ENCODE measurements around the gene USF2. TPM values are rescaled to one million over a fixed set of nuclear protein-coding genes. Genes with fewer than 3 reads are reported as not detected.
A peak's percentile ranks its signal among the peaks of the same experiment; 100 is the strongest.
"Not testable (repeated sequence)": the region's sequence is repeated elsewhere in the genome, so short reads cannot be mapped to it uniquely, and the experiment has no call there.

The USF2 gene, protein sequence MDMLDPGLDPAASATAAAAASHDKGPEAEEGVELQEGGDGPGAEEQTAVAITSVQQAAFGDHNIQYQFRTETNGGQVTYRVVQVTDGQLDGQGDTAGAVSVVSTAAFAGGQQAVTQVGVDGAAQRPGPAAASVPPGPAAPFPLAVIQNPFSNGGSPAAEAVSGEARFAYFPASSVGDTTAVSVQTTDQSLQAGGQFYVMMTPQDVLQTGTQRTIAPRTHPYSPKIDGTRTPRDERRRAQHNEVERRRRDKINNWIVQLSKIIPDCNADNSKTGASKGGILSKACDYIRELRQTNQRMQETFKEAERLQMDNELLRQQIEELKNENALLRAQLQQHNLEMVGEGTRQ
- total RNA-seq, result 32.6 and 51.1 TPM in 2 replicates

DNA sequence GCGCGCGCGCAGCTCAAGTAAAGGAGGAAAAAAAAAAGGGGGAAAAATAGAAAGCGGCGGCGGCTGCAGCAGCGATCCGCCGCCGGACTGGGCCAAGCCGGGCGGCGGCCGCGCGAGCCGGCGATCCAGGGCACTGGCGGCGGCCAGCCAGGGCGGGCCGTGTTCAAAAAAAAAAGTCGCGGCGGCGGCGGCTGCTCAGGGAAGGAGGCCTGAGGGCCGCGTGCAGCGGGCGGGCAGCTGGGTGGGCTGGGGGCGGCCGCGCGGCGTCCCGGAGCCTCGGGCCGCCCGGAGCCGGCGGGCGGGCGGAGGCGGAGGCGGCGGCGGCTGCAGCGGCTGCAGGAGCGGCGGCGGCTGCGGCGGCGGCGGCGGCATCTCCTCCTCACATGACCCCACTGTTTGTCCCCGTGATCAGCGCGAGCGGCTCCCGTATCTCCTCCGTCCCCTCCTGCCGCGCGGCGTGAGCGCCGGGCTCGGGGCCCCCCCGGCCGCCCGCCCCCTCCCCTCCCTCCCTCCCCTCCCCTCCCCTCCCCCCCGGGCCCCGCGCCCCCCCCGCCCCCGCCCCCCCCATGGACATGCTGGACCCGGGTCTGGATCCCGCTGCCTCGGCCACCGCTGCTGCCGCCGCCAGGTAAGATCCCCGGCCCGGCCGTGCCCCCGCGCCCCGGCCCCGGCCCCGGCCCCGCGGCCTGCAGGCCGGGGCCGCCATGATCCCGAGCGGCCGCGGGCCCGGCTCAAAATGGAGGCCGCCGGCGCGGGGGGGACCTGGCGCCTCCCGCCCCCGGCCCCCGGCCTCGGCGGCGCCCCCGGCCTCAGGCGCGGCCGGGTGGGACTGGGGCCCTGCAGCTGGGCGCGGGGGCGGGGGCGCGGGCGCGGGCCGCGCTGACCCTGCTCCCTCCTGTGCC lies at the start of gene USF2:
Gene USF2, plus strand, starts transcription at position 427 of the 902 bp plus-strand sequence. Its CDS starts 140 bp downstream, at position 567.
- DNase-seq (ENCODE audit: low read depth in 2 of 2), result peak; percentile 50 to 74

DNA sequence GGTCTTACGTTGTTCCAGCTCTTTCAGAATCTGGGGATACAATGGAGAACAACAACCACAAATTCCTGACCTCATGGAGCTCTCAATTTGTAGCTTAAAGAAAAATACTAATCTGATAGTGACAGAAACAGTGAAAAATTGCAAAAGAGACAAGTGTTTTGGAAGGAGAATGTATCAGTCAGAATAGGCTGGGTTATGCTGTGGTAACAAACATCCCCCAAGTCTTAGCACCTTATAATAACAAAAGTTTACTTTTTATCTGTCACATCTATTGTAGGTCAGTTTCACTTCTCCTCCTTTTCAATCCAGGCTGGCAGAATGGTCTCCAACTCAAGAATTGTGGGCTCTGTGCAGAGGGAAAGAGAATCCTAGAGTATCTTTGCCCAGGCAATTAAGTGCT lies 49.8 kb upstream of the USF2 start:
- DNase-seq (ENCODE audit: low read depth in 2 of 2), result no peak

DNA sequence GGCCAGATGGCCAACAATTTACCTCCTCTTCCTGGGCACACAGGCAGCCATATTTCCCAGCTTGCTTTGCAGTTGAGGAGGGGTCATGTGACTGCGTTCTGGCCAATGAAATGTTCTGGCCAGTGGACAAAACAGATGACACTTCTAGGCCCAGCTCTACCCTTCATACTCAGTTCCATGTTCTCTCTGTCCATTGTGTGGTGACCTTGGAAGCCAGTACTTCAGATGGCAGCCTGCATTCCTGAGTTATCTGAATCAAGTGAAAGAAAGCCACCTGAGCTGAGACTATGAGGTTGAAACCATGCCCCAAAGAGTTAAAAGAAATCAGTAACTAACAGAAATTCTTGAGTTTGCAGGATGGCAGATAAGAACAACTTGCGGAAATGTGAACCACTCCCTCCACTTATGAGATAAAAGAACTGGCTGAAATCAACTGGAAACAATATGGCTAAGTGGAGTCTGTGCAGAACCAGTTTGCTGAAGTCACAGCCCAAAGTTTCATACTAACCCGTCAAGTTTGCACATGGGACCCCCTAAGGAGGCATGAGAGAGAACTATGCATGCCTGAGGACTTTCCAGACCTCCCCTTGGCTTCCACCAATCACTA lies 48.3 kb upstream of the USF2 start:
- DNase-seq (ENCODE audit: low read depth in 2 of 2), result no peak

DNA sequence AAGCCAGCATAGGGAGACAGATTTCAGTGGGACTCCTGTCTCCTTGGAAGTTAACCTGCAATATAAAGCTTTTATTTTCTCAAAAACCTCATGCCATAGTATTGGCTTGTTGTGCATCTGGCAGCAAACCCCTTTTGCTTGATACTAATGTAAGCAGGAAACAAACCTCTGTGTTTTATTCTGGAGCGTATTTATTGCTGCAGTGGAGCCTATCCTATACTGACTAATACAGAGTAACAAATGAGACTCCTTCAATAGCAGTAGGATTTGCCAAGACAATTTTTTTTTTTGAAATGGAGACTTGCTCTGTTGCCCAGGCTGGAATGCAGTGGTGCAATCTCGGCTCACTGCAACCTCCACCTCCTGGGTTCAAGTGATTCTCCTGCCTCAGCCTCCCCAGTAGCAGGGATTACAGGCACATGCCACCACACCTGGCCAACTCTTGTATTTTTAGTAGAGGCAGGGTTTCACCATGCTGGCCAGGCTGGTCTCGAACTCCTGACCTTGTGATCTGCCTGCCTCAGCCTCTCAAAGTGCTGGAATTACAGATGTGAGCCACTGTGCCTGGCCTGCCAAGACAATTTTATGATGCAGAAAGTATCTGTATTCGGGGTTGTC lies 47.7 kb upstream of the USF2 start:
- DNase-seq (ENCODE audit: low read depth in 2 of 2), result not testable (repeated sequence)

DNA sequence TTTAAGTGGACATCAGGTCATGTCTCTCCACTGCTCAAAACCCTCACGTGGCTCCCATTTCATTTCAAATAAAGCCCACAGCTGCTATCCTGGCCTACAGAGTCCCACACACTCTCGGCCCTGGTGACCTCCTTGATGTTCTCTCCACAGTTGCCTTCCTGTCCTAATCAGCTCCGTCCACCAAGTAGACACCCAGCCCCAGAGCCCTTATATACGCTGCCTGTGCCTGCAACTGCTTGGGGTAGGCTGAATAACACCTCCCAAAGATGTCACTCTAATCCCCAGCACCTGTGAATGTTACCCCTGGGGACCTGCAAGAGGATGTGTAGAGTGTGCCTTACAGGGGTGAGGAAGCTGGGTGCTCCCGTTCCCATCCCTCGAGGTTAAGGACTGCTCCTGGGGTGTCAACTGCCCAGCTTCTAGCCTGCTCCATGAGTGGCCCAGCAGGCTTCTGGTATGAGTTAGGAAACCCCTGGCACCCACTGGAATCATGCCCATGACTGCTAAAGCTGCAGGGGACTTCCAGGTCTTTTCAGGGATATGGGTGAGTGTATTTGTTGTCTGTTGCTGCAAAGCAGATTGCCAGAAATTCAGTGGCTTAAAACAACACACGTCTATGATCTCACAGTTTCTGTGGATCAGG lies 46.3 kb upstream of the USF2 start:
- DNase-seq (ENCODE audit: low read depth in 2 of 2), result no peak

DNA sequence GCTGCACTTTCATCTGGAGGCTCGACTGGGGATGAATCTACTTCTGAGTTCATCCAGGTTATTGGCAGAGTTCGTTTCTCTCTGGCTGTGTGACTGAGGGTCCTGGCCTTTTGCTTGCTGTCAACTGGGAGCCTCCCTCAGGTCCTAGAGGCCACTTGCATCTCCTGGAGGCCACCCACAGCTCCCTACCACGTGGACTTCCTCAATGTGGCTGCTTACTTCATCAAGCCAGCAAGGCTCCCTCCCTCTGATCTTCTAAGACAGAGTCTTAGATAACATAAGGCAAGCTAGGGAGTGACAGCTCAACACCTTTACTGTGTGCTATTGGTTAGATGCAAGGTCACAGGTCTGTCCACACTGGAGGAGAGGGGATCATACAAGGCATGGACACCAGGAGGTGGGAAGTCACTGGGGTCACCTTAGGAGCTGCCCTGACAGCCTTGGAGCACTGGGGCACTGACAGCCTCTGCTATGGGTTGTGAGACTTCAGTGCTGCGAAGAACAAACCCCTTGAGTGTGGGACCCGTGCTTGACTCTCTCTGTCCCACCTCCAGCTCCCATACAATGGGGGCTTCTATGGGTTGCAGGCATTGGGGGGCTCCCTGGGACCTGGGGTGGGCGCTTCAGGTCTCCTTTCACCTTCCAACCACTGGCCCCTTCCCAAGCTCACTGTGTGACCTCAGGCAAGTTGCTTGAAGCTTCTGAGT lies 45.5 kb upstream of the USF2 start:
- DNase-seq (ENCODE audit: low read depth in 2 of 2), result no peak

DNA sequence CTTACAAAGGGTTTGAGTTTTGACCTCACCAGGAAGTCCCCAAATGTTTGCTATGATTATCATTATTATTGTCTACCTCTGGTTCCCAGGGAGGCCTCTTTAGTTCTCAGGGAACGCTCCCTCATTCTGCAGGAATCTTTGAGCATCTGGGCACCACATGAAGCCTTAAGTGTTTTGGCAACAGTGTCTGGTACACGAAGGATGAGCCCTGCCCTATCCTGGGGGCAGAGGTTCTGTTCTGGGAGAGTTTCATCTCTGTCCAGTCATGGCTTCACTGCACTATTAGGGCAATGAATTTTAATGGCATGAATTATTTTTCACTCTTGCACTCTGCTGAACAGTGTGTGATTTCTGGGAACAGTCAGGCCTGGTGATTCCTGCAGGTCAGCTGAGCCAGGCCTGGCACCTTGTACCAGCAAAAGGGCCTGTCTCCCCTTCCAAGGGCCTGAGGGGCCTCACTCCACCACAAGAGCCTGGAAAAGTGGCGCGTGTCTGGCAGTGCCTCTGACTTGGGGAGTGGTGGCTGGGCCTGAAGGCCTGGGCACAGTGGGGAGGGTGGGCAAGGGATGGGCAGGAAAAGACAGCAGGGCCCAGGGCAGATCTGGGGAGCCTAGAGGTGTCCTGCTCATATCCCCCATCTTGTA lies 44.8 kb upstream of the USF2 start:
- DNase-seq (ENCODE audit: low read depth in 2 of 2), result no peak

DNA sequence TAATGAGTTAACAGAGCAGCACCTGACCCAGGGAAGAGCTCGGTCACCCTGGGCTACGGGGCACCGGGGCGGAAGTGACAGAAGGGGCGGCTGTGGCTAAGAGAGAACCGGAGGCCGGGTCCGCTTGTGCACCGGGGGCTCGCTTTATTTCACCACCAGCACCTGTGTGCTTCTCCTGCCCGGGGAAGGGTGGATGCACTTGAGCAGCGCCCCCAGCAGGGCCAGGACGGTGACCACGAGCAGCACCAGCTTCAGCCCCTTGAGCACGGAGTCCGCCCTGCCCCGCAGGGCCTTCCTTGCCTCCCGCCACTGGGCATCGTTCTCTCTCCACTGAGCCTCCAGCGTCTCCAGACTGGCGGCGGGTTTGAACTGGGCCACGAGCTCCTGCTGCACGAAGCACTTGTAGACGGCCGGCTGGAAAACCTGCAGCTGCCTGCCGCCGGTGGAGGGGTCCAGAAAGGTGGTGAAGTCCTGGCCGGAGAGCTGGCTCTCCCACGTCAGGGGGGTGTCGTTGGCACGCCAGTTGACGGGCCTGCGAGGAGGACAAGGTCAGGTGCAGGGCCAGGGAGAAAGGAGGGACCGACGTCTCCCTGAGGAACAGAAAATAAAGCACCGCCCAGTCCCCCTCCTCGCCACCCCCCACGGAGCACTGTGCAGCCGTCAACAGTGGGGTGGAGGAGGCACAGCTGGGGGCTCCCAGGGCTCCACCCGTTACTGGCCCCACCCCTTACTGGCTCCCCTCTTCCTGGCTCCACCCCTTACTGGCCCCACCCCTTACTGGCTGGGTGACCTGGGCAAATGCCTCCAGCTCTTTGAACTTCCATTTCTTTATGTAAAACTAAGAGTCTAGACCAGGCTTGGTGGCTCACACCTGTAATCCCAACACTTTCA lies 43.8 kb upstream of the USF2 start:
- DNase-seq (ENCODE audit: low read depth in 2 of 2), result no peak

DNA sequence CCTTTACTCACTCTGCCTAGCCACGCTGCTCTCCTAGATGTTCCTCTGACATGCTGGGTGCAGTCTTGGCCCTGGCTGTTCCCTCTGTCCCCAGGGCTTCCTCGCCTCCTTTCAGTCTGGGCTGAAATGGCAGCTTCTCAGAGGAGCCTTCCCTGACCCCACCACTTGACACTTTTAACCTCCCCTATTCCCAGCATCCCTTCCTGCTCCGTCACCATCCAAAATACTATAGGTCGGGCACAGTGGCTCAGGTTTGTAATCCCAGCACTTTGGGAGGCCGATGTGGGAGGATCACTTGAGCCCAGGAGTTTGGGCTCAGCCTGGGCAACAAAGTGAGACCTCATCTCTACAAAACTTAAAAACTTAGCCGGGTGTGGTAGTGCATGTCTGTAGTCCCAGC lies 42.8 kb upstream of the USF2 start:
- no peak for DNase-seq (ENCODE audit: low read depth in 2 of 2)

DNA sequence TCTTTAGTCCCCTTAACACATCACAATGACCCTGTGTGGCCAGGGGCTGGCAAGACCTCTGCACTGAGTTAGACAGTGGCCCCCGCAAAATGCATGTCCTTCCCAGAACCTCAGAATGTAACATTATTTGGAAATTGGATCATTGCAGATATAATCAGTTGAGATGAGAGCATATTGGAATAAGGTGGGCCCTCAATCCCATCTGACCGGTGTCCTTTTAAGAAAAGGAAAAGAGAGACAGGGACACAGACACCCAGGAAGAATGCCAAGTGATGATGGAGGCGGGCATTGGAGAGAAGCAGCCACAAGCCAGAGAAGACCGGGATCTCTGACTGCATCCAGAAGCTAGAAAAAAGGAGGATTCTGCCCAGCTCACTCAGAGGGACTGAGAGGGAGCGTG lies 42.0 kb upstream of the USF2 start:
- no peak for DNase-seq (ENCODE audit: low read depth in 2 of 2)

DNA sequence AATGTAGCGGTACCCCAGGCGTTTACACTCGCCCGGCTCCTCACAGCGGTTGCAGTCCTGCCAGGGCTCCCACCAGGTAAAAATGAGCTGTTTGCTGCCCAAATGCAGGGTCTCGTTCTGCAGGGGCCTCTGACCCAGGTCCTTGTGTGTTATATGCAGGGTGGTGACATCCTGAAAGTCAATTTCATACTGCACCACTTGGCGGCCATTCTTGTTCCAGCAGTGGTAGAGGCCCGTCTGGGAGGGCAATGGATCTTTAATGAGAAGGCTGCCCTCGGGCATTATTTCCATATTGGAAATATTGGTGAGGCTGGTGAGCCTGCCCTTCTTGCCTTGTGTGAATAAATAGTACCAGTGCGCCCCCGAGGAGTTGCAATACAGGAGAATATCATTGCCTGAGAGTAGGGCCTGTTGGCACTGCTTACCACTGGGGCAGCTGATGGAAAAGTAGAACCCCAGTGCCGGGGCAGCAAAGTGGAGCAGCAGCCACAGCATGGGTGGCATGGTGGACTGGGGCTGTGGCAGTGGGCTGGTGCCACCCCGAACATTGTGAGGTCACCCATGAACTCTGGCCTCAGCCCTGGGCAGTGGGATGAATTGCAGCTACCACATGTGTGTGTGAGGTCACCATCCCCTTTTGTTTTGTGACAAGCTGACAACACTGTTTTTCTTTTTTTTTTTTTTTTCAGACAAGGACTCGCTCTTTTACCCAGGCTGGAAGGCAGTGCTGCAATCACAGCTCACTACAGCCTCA lies 40.4 kb upstream of the USF2 start, which contains the start of gene FAM187B:
Gene FAM187B, minus strand, starts transcription at position 563 of the 754 bp plus-strand sequence. Its CDS starts 59 bp downstream, at position 504.
- no peak for DNase-seq (ENCODE audit: low read depth in 2 of 2)

DNA sequence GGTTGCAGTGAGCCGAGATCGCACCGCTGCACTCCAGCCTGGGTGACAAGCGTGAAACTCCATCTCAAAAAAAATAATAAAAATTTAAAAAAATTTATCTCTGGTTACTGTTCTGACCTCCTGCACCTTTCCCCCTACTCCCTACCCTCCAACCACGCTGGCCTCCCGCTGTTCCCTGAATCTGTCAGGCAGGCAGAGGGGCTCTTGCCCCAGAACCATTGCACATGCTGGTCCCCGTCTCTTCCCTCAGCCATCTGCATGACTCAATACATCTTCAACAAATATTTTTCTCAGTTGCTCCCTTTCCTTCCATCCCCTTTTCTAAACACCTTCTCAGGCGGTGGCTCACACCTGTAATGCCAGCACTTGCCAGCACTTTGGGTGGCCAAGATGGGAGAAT lies 39.2 kb upstream of the USF2 start:
- DNase-seq (ENCODE audit: low read depth in 2 of 2), result no peak

DNA sequence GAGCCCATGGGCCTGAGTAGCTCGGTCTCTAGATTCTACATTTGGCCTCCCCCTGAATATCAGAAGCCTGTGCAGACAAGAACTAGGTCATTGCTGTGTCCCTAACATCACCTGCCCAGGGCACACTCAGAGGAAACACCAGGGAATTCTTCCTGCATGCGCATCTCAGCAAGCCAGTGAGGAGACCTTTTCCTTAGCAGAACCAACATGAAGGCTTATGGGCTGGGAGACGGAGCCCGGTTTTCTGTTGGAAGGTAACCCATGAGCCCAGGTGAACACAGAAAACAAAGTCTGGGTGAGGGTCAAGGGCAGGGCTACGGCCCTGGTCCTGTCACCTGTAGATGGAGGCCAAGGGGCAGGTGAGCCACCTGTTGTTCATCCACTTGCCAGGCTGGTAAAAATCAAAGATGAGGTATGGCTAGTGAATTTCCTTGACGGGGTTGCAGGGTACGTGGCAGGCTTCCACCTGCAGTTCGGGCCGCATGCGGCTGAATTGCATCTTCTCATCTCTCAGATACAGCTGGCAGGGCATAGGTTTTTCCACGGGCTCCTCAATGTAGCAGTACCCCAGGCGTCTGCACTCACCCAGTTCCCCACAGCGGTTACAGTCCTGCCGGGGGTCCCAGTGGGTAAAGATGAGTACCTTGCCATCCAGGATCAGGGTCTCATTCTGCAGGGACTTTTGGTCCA lies 36.7 kb upstream of the USF2 start:
- DNase-seq (ENCODE audit: low read depth in 2 of 2), result no peak

DNA sequence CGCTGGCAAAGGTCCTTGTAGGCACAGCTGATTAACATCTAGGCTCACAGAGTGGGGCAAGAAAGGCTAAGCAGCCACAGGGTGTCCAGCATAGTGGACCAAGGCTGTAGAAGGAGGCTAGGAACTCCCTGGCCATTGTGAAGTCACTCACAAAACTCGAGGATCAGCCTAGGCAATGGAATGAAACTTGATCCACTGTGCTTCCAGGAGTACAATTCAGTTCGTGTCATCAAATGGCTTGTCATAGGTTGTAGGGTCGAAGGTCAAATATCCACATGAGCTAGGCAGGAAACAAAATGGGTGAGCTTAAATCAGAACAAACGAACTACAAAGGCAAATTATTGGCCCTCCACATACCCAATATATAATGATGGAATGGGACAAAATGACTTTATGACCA lies 35.9 kb upstream of the USF2 start:
- DNase-seq (ENCODE audit: low read depth in 2 of 2), result no peak

DNA sequence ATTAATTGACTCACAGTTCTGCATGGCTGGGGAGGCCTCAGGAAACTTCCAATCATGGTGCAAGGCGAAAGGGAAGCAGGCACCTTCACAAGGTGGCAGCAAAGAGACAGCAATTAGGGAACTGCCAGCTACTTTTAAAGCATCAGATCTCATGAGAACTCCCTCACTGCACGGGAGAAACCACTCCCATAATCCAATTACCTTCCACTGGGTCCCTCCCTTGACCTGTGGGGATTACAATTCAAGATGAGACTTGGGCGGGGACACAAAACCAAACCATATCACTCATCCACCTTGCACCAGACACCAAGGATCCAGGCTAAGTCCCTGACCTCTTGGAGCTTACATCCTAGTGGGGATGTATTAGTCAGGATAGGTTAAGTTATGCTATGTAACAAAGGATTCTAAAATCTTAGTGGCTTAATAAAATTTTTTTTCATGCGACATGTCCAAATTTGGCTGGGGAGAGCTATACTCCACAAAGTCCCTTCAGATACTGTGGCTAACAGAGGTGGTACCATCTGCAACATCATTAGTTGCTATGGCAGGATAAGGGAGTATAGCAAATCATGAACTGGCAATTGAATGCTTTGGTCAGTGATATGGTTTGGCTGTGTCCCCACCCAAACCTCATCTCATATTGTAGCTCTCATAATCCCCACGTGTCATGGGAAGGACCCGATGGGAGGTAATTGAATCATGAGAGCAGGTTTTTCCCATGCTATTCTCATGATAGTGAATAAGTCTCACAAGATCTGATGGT lies 31.9 kb upstream of the USF2 start:
- DNase-seq (ENCODE audit: low read depth in 2 of 2), result no peak

DNA sequence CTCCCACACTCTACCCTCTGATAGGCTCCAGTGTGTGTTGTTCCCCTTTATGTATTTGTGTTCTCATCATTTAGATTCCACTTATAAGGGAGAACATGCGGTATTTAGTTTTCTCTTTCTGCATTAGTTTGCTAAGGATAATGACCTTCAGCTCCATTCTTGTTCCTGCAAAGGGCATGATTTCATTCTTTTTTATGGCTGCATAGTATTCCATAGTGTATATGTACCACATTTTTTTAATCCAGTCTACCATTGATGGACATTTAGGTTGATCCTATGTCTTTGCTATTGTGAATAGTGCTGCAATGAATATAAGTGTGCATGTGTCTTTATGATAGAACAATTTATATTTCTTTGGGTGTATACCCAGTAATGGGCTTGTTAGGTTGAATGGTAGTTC lies 29.2 kb upstream of the USF2 start:
- not testable (repeated sequence) for DNase-seq (ENCODE audit: low read depth in 2 of 2)

DNA sequence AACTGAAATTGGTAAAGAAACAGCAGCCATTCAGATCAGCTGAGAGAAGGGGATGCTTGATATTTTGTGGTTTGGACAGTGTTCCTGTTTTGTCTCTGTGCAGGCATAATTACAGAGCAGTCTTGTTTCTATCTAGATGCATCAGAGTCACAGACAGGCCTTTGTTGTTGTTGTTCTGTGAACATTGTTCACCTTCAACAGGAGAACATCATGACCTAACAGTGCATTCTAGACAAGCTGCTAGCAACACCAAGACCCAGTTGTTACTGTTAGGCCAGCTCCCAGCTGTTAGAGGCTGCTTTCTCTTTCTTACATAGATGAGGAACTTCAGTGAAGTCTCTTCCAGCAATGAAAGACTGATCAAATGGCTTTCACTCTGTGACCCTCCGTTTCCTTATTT lies 28.4 kb upstream of the USF2 start:
- no peak for DNase-seq (ENCODE audit: low read depth in 2 of 2)

All from dermis microvascular lymphatic vessel endothelial cell (primary cell).